ENCODE measurements around the gene ZNF311. TPM values are rescaled to one million over a fixed set of nuclear protein-coding genes. Genes with fewer than 3 reads are reported as not detected.

ZNF311 gene
- total and polyA plus RNA-seq, 9 of the 15 experiments (the other 6 are each of a cell fraction or from before 2014, with no cell fraction given), result 5.1 to 10.0 (median 7.5) TPM

DNA sequence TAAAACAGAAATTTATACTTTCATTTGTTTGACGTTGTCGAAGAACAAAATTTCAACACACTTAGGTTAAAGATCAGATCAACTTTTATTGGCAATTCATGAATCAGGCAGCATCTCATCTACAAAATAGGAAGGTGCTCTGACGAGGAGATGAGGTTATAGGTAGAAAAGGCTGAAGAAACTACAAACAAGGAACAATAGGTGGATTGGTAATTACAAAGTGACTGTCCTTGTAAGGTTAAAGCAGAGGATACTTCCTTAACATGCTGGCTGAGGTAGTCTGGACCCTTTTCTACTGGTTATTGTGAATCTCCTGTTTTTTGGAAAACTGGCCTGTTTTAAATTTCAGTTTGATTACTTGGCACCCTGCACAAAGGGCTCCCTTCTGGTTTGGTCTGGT, 48.8 kb downstream of the ZNF311 start (continued):
- TF ChIP-seq, protein P1, sequence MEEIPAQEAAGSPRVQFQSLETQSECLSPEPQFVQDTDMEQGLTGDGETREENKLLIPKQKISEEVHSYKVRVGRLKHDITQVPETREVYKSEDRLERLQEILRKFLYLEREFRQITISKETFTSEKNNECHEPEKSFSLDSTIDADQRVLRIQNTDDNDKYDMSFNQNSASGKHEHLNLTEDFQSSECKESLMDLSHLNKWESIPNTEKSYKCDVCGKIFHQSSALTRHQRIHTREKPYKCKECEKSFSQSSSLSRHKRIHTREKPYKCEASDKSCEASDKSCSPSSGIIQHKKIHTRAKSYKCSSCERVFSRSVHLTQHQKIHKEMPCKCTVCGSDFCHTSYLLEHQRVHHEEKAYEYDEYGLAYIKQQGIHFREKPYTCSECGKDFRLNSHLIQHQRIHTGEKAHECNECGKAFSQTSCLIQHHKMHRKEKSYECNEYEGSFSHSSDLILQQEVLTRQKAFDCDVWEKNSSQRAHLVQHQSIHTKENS (CRISPR knock-in tag; IDR thresholded peaks at IDR 0.05), result no peak
- TF ChIP-seq ZNF444 (CRISPR knock-in tag; IDR thresholded peaks at IDR 0.05) (no peak), ZNF175 (CRISPR knock-in tag; IDR thresholded peaks at IDR 0.05; ENCODE audit: low read depth) (no peak), SREBF1 (IDR thresholded peaks at IDR 0.05; ENCODE audit: borderline replicate concordance, low read depth, low read length) (no peak), EP300 (IDR thresholded peaks at IDR 0.05; ENCODE audit: low read length) (no peak), PPARD (CRISPR knock-in tag; IDR thresholded peaks at IDR 0.05) (no peak), SRSF3 (IDR thresholded peaks at IDR 0.05; ENCODE audit: insufficient read depth, low read length) (no peak), JUN (IDR thresholded peaks at IDR 0.05; ENCODE audit: borderline replicate concordance, low read depth, low read length) (no peak), JUN (CRISPR knock-in tag; IDR thresholded peaks at IDR 0.05; ENCODE audit: borderline replicate concordance) (no peak), MCM5 (IDR thresholded peaks at IDR 0.05; ENCODE audit: low read depth) (no peak), MTA3 (IDR thresholded peaks at IDR 0.05; ENCODE audit: borderline replicate concordance) (no peak), ZNF274 (IDR thresholded peaks at IDR 0.05; ENCODE audit: borderline replicate concordance, low read depth, low read length) (no peak)
- TF ChIP-seq, protein P2, sequence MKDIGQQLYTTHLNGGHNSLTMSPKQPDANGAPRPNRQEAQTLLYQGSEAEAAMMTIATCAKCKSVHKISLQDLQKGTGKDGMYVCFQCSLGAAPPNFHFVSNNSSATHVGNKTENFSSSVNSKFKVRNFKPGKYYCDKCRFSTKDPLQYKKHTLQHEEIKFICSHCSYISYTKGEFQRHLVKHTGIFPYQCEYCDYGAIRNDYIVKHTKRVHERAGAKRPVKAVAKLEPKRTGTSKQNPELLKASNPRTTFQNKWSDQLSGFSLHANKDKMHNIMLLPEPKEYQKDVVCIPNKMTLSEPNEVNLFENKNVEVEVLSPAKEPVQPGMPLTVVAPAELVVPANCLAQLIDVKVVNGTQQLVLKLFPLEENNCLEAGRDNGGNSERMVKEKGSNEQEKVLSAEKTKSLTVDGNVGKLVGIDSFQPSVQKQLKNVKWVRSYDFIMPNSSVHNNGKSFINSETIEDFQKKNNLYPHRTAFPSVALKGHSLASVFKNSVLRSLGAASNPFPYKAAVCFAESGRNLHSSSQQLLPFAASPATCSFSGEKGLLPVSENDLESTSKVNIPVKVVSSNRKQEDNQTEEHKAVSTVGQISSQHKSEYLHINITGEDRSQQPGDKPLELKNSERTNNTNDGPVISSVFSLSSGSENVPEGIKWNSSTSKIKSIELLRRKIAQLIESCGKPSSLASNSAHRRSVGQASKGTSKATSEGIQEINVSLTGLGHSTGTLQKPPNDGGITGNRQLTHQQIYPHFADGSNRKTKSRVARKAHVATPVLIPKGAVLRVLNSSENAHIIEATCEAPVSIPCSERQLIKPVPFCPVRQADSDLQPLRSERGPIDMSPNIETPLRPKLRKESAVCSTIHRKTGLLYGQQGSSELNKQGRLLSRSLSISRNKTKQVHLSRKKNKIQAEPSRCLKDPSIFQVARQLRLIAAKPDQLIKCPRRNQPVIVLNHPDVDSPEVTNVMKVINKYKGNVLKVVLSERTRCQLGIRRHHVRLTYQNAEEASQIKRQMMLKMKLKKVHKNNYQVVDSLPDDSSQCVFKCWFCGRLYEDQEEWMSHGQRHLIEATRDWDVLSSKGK (CRISPR knock-in tag; IDR thresholded peaks at IDR 0.05), result no peak
